CD4-positive, CD25-positive, alpha-beta regulatory T cell (primary cell): Measurements from ENCODE around the gene WDR11. TPM values are rescaled to one million over a fixed set of nuclear protein-coding genes. Genes with fewer than 3 reads are reported as not detected.
"Not testable (repeated sequence)": the region's sequence is repeated elsewhere in the genome, so short reads cannot be mapped to it uniquely, and the experiment has no call there.

Experiments
- ATAC-seq, 2 donors: fragments of 150-1000 bp; cut with Tn5 transposase; one replicate each; pipeline ENCODE4 v1.10.0; 2021; ENCODE audit warnings: low read depth in 2 of 2, moderate number of reproducible peaks in 2 of 2, moderate library complexity in 1 of 2
- DNase-seq, 3 donors: peaks; one replicate each; pipeline versions ENCODE4 v3.0.0 to v3.0.0-alpha.2; 2012 to 2022; ENCODE audit warnings: mixed read lengths in 1 of 3
- H3K27ac ChIP-seq: one replicate; pipeline ENCODE4 v1.7.0; 2013; ENCODE audit warnings: mild to moderate bottlenecking, low read length; ENCODE audit not compliant: insufficient read depth, poor library complexity, severe bottlenecking
- H3K27me3 ChIP-seq: one replicate; pipeline ENCODE4 v1.7.0; 2013; ENCODE audit warnings: low read length; ENCODE audit not compliant: control insufficient read depth, insufficient read depth
- H3K36me3 ChIP-seq: one replicate; pipeline ENCODE4 v1.7.0; 2013; ENCODE audit warnings: mild to moderate bottlenecking, low read length, moderate library complexity; ENCODE audit not compliant: control insufficient read depth, insufficient read depth
- H3K4me1 ChIP-seq: 2 replicates; pipeline ENCODE4 v1.7.0; 2013; ENCODE audit warnings: mild to moderate bottlenecking, low read length; ENCODE audit not compliant: insufficient read depth, control insufficient read depth, poor library complexity, severe bottlenecking
- H3K4me3 ChIP-seq: one replicate; pipeline ENCODE4 v1.7.0; 2013; ENCODE audit warnings: low read depth, mild to moderate bottlenecking, low read length, moderate library complexity
- H3K9me3 ChIP-seq, 2 experiments: 1 replicate in 1 of 2; 2 replicates in 1 of 2; pipeline ENCODE4 v1.7.0; 2013; ENCODE audit warnings: low read length in 2 of 2, mild to moderate bottlenecking in 1 of 2, moderate library complexity in 1 of 2; ENCODE audit not compliant: control insufficient read depth in 2 of 2
- H3K27ac Mint-ChIP-seq, 3 donors: one replicate each; pipeline ENCODE4 v1.8.0; 2020 to 2022; ENCODE audit warnings: mild to moderate bottlenecking in 3 of 3, mixed read lengths in 3 of 3, moderate library complexity in 2 of 3
- H3K27me3 Mint-ChIP-seq: one replicate; pipeline ENCODE4 v1.8.0; 2022; ENCODE audit warnings: mild to moderate bottlenecking, mixed read lengths
- H3K36me3 Mint-ChIP-seq: one replicate; pipeline ENCODE4 v1.8.0; 2020; ENCODE audit warnings: mixed read lengths
- H3K4me1 Mint-ChIP-seq, 4 donors: one replicate each; pipeline ENCODE4 v1.8.0; 2020 to 2022; ENCODE audit warnings: mixed read lengths in 4 of 4, mild to moderate bottlenecking in 1 of 4
- H3K4me3 Mint-ChIP-seq, 4 donors: one replicate each; pipeline ENCODE4 v1.8.0; 2020 to 2022; ENCODE audit warnings: mild to moderate bottlenecking in 4 of 4, mixed read lengths in 4 of 4, moderate library complexity in 3 of 4
- H3K9me3 Mint-ChIP-seq, 7 donors: one replicate each; pipeline ENCODE4 v1.8.0; 2020 to 2022; ENCODE audit warnings: mixed read lengths in 7 of 7, mild to moderate bottlenecking in 3 of 7, moderate library complexity in 2 of 7
- polyA plus RNA-seq, 4 donors: library from polyadenylated mRNA; unstranded; fragments of 300-500 nt; fragmentation: Illumina TruSeq; gene quantifications; one replicate each; pipeline ENCODE4 v1.2.3, GENCODE V29; 2021
- total RNA-seq: library from RNA; stranded (reverse); gene quantifications from one replicate; pipeline ENCODE4 v1.2.3, GENCODE V29; 2022

The WDR11 gene
- total and polyA plus RNA-seq, 5 donors from 2014 or later: 20.3 to 40.4 (median 21.9) TPM

GRCh38 chr10:120923886-120924285 lies 72.7 kb downstream of the WDR11 start:
- H3K4me1 Mint-ChIP-seq, H3K9me3 Mint-ChIP-seq, H3K9me3 ChIP-seq, DNase-seq, H3K27ac Mint-ChIP-seq, H3K4me3 ChIP-seq, H3K4me1 ChIP-seq, H3K4me3 Mint-ChIP-seq, ATAC-seq, H3K36me3 ChIP-seq, H3K27ac ChIP-seq, H3K27me3 ChIP-seq, H3K27me3 Mint-ChIP-seq, H3K36me3 Mint-ChIP-seq: not testable (repeated sequence)

- Mint-ChIP-seq H3K27ac (no peak overlapping the region), H3K27me3 (no peaks in the 10 kb centered on the region), H3K36me3 (no peaks in the 10 kb centered on the region), H3K9me3 (peaks cover 0 to 2% (median 0%) of the 10 kb centered on the region in 7 donors), H3K4me1 (peaks cover 0 to 4% (median 0%) of the 10 kb centered on the region in 4 donors), H3K4me3 (no peak overlapping the region)
- no peaks in the 10 kb centered on the region for H3K4me1 ChIP-seq
- no peaks in the 10 kb centered on the region for H3K36me3 ChIP-seq
- DNase-seq (no peak), ATAC-seq (no peak)
- no peak overlapping the region for H3K4me3 ChIP-seq
- no peaks in the 10 kb centered on the region for H3K9me3 ChIP-seq
- no peaks in the 10 kb centered on the region for H3K27me3 ChIP-seq
- no peak overlapping the region for H3K27ac ChIP-seq
These were observed 75.4 kb downstream of the WDR11 start for GRCh38 chr10:120926611-120927010.

GRCh38 chr10:120927352-120927751 lies 76.2 kb downstream of the WDR11 start:
- ATAC-seq (no peak), DNase-seq (no peak)
- Histone ChIP-seq H3K9me3 (no peaks in the 10 kb centered on the region), H3K27me3 (no peaks in the 10 kb centered on the region), H3K36me3 (no peaks in the 10 kb centered on the region), H3K4me1 (no peaks in the 10 kb centered on the region), H3K4me3 (no peak overlapping the region), H3K27ac (no peak overlapping the region)
- Mint-ChIP-seq H3K36me3 (no peaks in the 10 kb centered on the region), H3K9me3 (peaks cover 0 to 2% (median 0%) of the 10 kb centered on the region in 7 donors), H3K4me3 (no peak overlapping the region), H3K4me1 (peaks cover 0 to 4% (median 0%) of the 10 kb centered on the region in 4 donors), H3K27me3 (no peaks in the 10 kb centered on the region), H3K27ac (no peak overlapping the region)

GRCh38 chr10:120929166-120929565 lies 78.0 kb downstream of the WDR11 start:
- H3K9me3 Mint-ChIP-seq: peaks cover 0 to 2% (median 0%) of the 10 kb centered on the region in 7 donors
- ATAC-seq: no peak
- H3K36me3 Mint-ChIP-seq: no peaks in the 10 kb centered on the region

GRCh38 chr10:120931423-120931822 lies 80.3 kb downstream of the WDR11 start:
- Mint-ChIP-seq H3K27me3 (peaks cover 4% of the 10 kb centered on the region), H3K9me3 (no peaks in the 10 kb centered on the region), H3K36me3 (no peaks in the 10 kb centered on the region), H3K4me1 (peaks cover 0 to 4% (median 0%) of the 10 kb centered on the region in 4 donors), H3K4me3 (no peak overlapping the region), H3K27ac (no peak overlapping the region)
- Histone ChIP-seq H3K4me3 (no peak overlapping the region), H3K27ac (no peak overlapping the region), H3K27me3 (no peaks in the 10 kb centered on the region), H3K9me3 (no peaks in the 10 kb centered on the region), H3K4me1 (no peaks in the 10 kb centered on the region), H3K36me3 (no peaks in the 10 kb centered on the region)
- no peak for DNase-seq
- ATAC-seq: no peak

More at GRCh38 chr10:120929166-120929565, 78.0 kb downstream of the WDR11 start:
- H3K27ac Mint-ChIP-seq: peak overlapping the region in 1 of 3 donors; percentile 33
- H3K4me1 Mint-ChIP-seq: peaks cover 0 to 4% (median 0%) of the 10 kb centered on the region in 4 donors
- no peaks in the 10 kb centered on the region for H3K9me3 ChIP-seq
- no peak overlapping the region for H3K4me3 Mint-ChIP-seq
- no peak overlapping the region for H3K27ac ChIP-seq
- H3K4me1 ChIP-seq: no peaks in the 10 kb centered on the region
- no peaks in the 10 kb centered on the region for H3K27me3 ChIP-seq
- H3K27me3 Mint-ChIP-seq: no peaks in the 10 kb centered on the region
- DNase-seq: no peak
- no peak overlapping the region for H3K4me3 ChIP-seq
- no peaks in the 10 kb centered on the region for H3K36me3 ChIP-seq

GRCh38 chr10:120931999-120932398 lies 80.8 kb downstream of the WDR11 start:
- no peak for ATAC-seq
- no peak overlapping the region for H3K27ac Mint-ChIP-seq
- no peaks in the 10 kb centered on the region for H3K27me3 ChIP-seq
- no peaks in the 10 kb centered on the region for H3K36me3 Mint-ChIP-seq
- no peak overlapping the region for H3K27ac ChIP-seq
- H3K27me3 Mint-ChIP-seq: peaks cover 4% of the 10 kb centered on the region
- peaks cover 0 to 4% (median 0%) of the 10 kb centered on the region in 4 donors for H3K4me1 Mint-ChIP-seq
- H3K9me3 ChIP-seq: no peaks in the 10 kb centered on the region
- DNase-seq: no peak
- no peaks in the 10 kb centered on the region for H3K36me3 ChIP-seq
- H3K4me3 ChIP-seq: no peak overlapping the region
- peak overlapping the region in 1 of 4 donors; percentile 15 for H3K4me3 Mint-ChIP-seq
- H3K9me3 Mint-ChIP-seq: no peaks in the 10 kb centered on the region
- H3K4me1 ChIP-seq: no peaks in the 10 kb centered on the region

- H3K4me3 Mint-ChIP-seq: no peak overlapping the region
- H3K27me3 ChIP-seq: no peaks in the 10 kb centered on the region
- H3K9me3 ChIP-seq: no peaks in the 10 kb centered on the region
- no peak overlapping the region for H3K27ac Mint-ChIP-seq
- H3K36me3 Mint-ChIP-seq: no peaks in the 10 kb centered on the region
- no peaks in the 10 kb centered on the region for H3K4me1 ChIP-seq
- H3K4me3 ChIP-seq: no peak overlapping the region
- DNase-seq (no peak), ATAC-seq (no peak)
- no peaks in the 10 kb centered on the region for H3K9me3 Mint-ChIP-seq
- peaks cover 0 to 5% (median 0%) of the 10 kb centered on the region in 4 donors for H3K4me1 Mint-ChIP-seq
- H3K27ac ChIP-seq: no peak overlapping the region
- H3K36me3 ChIP-seq: no peaks in the 10 kb centered on the region
- H3K27me3 Mint-ChIP-seq: peaks cover 26% of the 10 kb centered on the region
These were observed 87.7 kb downstream of the WDR11 start for GRCh38 chr10:120938822-120939221.

- Mint-ChIP-seq H3K4me3 (no peak overlapping the region), H3K36me3 (no peaks in the 10 kb centered on the region), H3K9me3 (no peaks in the 10 kb centered on the region), H3K27ac (no peak overlapping the region), H3K4me1 (peaks cover 0 to 5% (median 0%) of the 10 kb centered on the region in 4 donors), H3K27me3 (peaks cover 29% of the 10 kb centered on the region)
- ATAC-seq (no peak), DNase-seq (no peak)
- Histone ChIP-seq H3K27me3 (no peaks in the 10 kb centered on the region), H3K4me3 (no peak overlapping the region), H3K9me3 (no peaks in the 10 kb centered on the region), H3K27ac (no peak overlapping the region), H3K4me1 (no peaks in the 10 kb centered on the region), H3K36me3 (no peaks in the 10 kb centered on the region)
These were observed 89.2 kb downstream of the WDR11 start for GRCh38 chr10:120940299-120940900.
